ENCODE measurements around the gene FHOD3. TPM values are rescaled to one million over a fixed set of nuclear protein-coding genes. Genes with fewer than 3 reads are reported as not detected.

Gene FHOD3
- total and polyA plus RNA-seq, 2 of the 4 experiments (the other 2 are of a cell fraction): 14.6 to 16.0 TPM

DNA sequence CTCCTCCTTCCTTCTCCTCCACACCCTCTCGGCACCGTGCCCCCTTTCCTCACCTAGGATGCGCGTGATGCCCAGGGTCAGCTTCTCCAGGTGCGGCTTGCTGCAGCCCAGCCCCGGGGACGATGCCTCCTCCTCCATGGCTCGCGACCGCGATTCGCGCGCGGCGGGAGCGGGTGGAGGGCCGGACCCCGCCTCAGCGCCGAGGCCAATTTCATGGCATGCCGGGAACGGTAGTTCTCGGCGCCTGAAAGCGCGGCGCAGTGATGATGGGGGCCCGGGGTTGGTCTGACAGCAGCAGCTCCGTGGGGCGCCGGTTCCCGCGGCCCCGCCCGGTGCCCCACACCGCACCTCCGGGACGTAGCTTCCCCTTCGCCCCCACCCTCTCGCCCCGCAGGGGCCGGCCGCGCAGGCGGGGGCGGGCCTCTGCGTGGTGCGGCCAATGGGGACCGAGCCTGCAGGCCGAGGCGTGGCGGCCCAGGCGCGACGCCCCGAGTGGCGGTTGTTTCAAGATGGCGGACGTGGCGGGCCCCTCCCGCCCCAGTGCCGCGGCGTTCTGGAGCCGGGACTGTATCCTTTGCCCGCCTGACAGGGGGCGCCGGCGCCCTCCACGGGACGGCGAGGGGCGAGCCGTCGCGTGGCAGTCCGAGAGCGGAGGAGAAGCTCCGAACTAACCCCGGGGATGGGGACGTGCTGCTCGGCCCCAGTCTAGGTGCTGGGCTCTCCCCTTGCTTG, 531.3 kb downstream of the FHOD3 start, which contains the start of the genes KIAA1328 and TPGS2:
Gene KIAA1328, plus strand, starts transcription at position 498 of the 732 bp plus-strand sequence. Its CDS starts 12 bp downstream, at position 510.
Gene TPGS2, minus strand, starts transcription at position 373 of the 732 bp plus-strand sequence. Its CDS starts 235 bp downstream, at position 138.
- H3K9me3 ChIP-seq (ENCODE audit: control insufficient read depth, insufficient read depth, low read length): no peaks in the 10 kb centered on the region
- no peaks in the 10 kb centered on the region for H3K27me3 ChIP-seq (ENCODE audit: control insufficient read depth, insufficient read depth, low read length)
- H2BK20ac ChIP-seq (ENCODE audit: low read depth, low read length): no peak within 1 kb of the TSS
- dilution Hi-C loops (cut with HindIII; ENCODE audit: low sequenced_read_pairs, unreplicated experiment) (no loop called here), intact Hi-C loops (cut with micrococcal nuclease) (no loop called here), in situ Hi-C loops (cut with MboI; ENCODE audit: low sequenced_read_pairs) (no loop called here)
- H4K20me1 ChIP-seq (ENCODE audit: insufficient read depth, low read length): no peaks in the 10 kb centered on the region
- H3K36me3 ChIP-seq (ENCODE audit: control insufficient read depth, insufficient read depth, low read length): no peaks in the 10 kb centered on the region
- H3K14ac ChIP-seq (replicated peaks; ENCODE audit: low read depth, low read length): peak within 1 kb of the TSS; percentile 91
- WGBS, 2 experiments (ENCODE audit: extremely low coverage in 2 of 2, insufficient read length in 1 of 2): 1% methylated on average over 34 of the region's 83 CpGs; no CpG with 5 or more reads in 1 of the 2 experiments
- peak within 1 kb of the TSS; percentile 95 for H4K91ac ChIP-seq (ENCODE audit: insufficient read depth, low read depth, low read length)
- H2AFZ ChIP-seq (replicated peaks; ENCODE audit: low read length, poor library complexity): peak within 1 kb of the TSS; percentile 100
- H3K4me3 ChIP-seq (ENCODE audit: insufficient read depth, low read depth, low read length): peak within 1 kb of the TSS; percentile 98
- peaks cover 2% of the 10 kb centered on the region; the same call in 1 of the 2 replicates for H3K4me1 ChIP-seq (ENCODE audit: control insufficient read depth, insufficient read depth, low read length)
- H3K79me1 ChIP-seq (ENCODE audit: low read depth in 1 of 2, low read length in 2 of 2): peaks cover 23 to 45% of the 10 kb centered on the region in 2 experiments
- peak within 1 kb of the TSS; percentile 69 for H2AK5ac ChIP-seq (ENCODE audit: low read depth, low read length)
- ChIA-PET CTCF (interaction anchor here (0.6 to 1.2 kb wide), 2 partner anchors 10 to 113 kb away, joined by 3 to 4 read pairs; no protein-coding TSS in a partner anchor), POLR2A (ENCODE audit: unreplicated experiment) (interaction anchor here (0.6 kb wide), 1 partner anchor 368 kb away, joined by 3 read pairs; no protein-coding TSS in a partner anchor)
- H3K23ac ChIP-seq (ENCODE audit: low read depth, low read length): peak within 1 kb of the TSS; percentile 92
- peak within 1 kb of the TSS; percentile 88 for H3K4me2 ChIP-seq (ENCODE audit: low read depth, low read length)
- H3K27ac ChIP-seq (ENCODE audit: insufficient read depth, low read length): peak within 1 kb of the TSS; percentile 95
- peak; percentile 81 for DNase-seq
- H2BK15ac ChIP-seq (ENCODE audit: low read depth, low read length): peak within 1 kb of the TSS; percentile 76; the same call in 2 of the 3 replicates
- H3K18ac ChIP-seq (ENCODE audit: low read depth, low read length): peak within 1 kb of the TSS; percentile 74
- peak within 1 kb of the TSS; percentile 92 to 98 for H4K8ac ChIP-seq (ENCODE audit: low read depth in 2 of 2, low read length in 2 of 2)
- H4K5ac ChIP-seq (ENCODE audit: low read depth, low read length): peak within 1 kb of the TSS; percentile 87
- peak within 1 kb of the TSS; percentile 94 for H3K9ac ChIP-seq (ENCODE audit: low read depth, low read length)
- peak within 1 kb of the TSS; percentile 86 for H2BK120ac ChIP-seq (ENCODE audit: low read depth, low read length)
- peak within 1 kb of the TSS; percentile 88 for H2BK5ac ChIP-seq (ENCODE audit: low read depth, low read length, poor library complexity, severe bottlenecking)
- H3K4ac ChIP-seq (ENCODE audit: low read depth, low read length): peak within 1 kb of the TSS; percentile 96
- BruUV-seq (replicated peaks): no TSS peak
- ATAC-seq (ENCODE audit: low read depth): peak; percentile 96
- H3K9me1 ChIP-seq (ENCODE audit: insufficient read depth, low read length): peaks cover 3% of the 10 kb centered on the region; the same call in 1 of the 2 replicates
- H2AK9ac ChIP-seq (replicated peaks; ENCODE audit: low read depth, low read length, poor library complexity): peak within 1 kb of the TSS; percentile 93
- H3K56ac ChIP-seq (ENCODE audit: extremely low read depth, insufficient read depth, low read length): peak within 1 kb of the TSS; percentile 70
- TF ChIP-seq, protein P1, sequence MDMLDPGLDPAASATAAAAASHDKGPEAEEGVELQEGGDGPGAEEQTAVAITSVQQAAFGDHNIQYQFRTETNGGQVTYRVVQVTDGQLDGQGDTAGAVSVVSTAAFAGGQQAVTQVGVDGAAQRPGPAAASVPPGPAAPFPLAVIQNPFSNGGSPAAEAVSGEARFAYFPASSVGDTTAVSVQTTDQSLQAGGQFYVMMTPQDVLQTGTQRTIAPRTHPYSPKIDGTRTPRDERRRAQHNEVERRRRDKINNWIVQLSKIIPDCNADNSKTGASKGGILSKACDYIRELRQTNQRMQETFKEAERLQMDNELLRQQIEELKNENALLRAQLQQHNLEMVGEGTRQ (IDR thresholded peaks at IDR 0.05; ENCODE audit: low read depth, low read length): no peak
- TF ChIP-seq MAFK (IDR thresholded peaks at IDR 0.05; ENCODE audit: low read depth, low read length) (no peak), RAD21 (IDR thresholded peaks at IDR 0.05; ENCODE audit: low read length) (peak; percentile 33), MAZ (IDR thresholded peaks at IDR 0.05; ENCODE audit: borderline replicate concordance, low read depth, low read length) (peak; percentile 76), RFX5 (IDR thresholded peaks at IDR 0.05; ENCODE audit: low read depth, low read length) (no peak), MXI1 (IDR thresholded peaks at IDR 0.05; ENCODE audit: borderline replicate concordance, low read depth, low read length) (no peak), POLR2A (IDR thresholded peaks at IDR 0.05; ENCODE audit: low read depth, low read length) (peak; percentile 69), SMC3 (IDR thresholded peaks at IDR 0.05; ENCODE audit: low read depth, low read length) (no peak), CEBPB (IDR thresholded peaks at IDR 0.05; ENCODE audit: low read depth, low read length) (no peak), CHD1 (IDR thresholded peaks at IDR 0.05; ENCODE audit: low read depth, low read length) (0 out of 2 replicates have a peak, but pooled peaks have one; percentile 18), FOS (IDR thresholded peaks at IDR 0.05; ENCODE audit: low read depth, low read length) (no peak), BHLHE40 (IDR thresholded peaks at IDR 0.05; ENCODE audit: low read depth, low read length) (no peak)
- TF ChIP-seq, protein P2, sequence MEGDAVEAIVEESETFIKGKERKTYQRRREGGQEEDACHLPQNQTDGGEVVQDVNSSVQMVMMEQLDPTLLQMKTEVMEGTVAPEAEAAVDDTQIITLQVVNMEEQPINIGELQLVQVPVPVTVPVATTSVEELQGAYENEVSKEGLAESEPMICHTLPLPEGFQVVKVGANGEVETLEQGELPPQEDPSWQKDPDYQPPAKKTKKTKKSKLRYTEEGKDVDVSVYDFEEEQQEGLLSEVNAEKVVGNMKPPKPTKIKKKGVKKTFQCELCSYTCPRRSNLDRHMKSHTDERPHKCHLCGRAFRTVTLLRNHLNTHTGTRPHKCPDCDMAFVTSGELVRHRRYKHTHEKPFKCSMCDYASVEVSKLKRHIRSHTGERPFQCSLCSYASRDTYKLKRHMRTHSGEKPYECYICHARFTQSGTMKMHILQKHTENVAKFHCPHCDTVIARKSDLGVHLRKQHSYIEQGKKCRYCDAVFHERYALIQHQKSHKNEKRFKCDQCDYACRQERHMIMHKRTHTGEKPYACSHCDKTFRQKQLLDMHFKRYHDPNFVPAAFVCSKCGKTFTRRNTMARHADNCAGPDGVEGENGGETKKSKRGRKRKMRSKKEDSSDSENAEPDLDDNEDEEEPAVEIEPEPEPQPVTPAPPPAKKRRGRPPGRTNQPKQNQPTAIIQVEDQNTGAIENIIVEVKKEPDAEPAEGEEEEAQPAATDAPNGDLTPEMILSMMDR (conservative IDR thresholded peaks at IDR 0.05; ENCODE audit: low read depth, low read length): peak; percentile 55
- TF ChIP-seq, protein P3, sequence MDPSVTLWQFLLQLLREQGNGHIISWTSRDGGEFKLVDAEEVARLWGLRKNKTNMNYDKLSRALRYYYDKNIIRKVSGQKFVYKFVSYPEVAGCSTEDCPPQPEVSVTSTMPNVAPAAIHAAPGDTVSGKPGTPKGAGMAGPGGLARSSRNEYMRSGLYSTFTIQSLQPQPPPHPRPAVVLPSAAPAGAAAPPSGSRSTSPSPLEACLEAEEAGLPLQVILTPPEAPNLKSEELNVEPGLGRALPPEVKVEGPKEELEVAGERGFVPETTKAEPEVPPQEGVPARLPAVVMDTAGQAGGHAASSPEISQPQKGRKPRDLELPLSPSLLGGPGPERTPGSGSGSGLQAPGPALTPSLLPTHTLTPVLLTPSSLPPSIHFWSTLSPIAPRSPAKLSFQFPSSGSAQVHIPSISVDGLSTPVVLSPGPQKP (IDR thresholded peaks at IDR 0.05; ENCODE audit: borderline replicate concordance, low read depth, low read length): no peak

Data from IMR-90 (cell line).